Ovary (tissue), 3 donors: ENCODE data around the gene PPP2R2C.

Source experiments
- POLR2A ChIP-seq: fragments of 450-650 bp; IDR thresholded peaks from one replicate; pipeline ENCODE4 v1.6.1; 2017; ENCODE audit warnings: antibody characterized with exemption, mild to moderate bottlenecking, moderate library complexity
- TF ChIP-seq, protein P1 (sequence below), 3 donors: fragments of 450-650 bp in 2 of 3; fragments of 200-600 bp in 1 of 3; IDR thresholded peaks; one replicate each; pipeline versions ENCODE4 v1.5.1 to v1.8.0; 2016 to 2022; ENCODE audit warnings: antibody characterized with exemption in 3 of 3, mild to moderate bottlenecking in 1 of 3
- donor health status: DM: no; HTN: no; CAD: no.

DNA sequence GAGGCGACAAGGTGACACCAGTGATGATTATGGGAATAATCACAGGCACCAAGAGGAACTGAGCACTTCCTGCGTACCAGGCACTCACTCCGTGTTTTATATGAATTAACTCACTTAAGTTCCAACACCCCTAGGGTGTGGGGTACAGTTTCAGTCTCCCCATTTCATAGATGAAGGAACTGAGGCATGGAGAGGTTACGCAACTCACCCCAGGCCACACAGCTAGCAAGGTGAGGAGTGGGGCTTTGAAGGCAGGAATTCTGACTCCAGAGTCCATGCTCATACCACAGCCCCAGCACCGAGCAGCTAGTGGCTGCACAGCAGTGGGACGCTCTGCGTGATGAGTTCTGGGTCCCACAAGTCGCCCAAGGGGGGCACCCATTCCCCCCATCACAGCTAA lies 29.9 kb downstream of the PPP2R2C start:
- TF ChIP-seq, protein P1, sequence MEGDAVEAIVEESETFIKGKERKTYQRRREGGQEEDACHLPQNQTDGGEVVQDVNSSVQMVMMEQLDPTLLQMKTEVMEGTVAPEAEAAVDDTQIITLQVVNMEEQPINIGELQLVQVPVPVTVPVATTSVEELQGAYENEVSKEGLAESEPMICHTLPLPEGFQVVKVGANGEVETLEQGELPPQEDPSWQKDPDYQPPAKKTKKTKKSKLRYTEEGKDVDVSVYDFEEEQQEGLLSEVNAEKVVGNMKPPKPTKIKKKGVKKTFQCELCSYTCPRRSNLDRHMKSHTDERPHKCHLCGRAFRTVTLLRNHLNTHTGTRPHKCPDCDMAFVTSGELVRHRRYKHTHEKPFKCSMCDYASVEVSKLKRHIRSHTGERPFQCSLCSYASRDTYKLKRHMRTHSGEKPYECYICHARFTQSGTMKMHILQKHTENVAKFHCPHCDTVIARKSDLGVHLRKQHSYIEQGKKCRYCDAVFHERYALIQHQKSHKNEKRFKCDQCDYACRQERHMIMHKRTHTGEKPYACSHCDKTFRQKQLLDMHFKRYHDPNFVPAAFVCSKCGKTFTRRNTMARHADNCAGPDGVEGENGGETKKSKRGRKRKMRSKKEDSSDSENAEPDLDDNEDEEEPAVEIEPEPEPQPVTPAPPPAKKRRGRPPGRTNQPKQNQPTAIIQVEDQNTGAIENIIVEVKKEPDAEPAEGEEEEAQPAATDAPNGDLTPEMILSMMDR (IDR thresholded peaks at IDR 0.05): no peak
- no peak for TF ChIP-seq POLR2A
